ENCODE results near the gene DCHS1. TPM values are rescaled to one million over a fixed set of nuclear protein-coding genes. Genes with fewer than 3 reads are reported as not detected.

The DCHS1 gene
- total and polyA plus RNA-seq, 9 of the 15 experiments (the other 6 are each of a cell fraction or from before 2014, with no cell fraction given) = 0.04 to 0.49 (median 0.14) TPM; not detected in 2

- ATAC-seq (no peak), DNase-seq (ENCODE audit: extremely low read depth in 1 of 4, low spot score in 3 of 4) (no peak), FAIRE-seq (no peak)
- H3K9ac ChIP-seq (ENCODE audit: insufficient read depth in 1 of 2, low read depth in 2 of 2, low read length in 2 of 2) = no peak overlapping the region
- H3K79me2 ChIP-seq (ENCODE audit: control insufficient read depth, insufficient read depth, low read length) = no peaks in the 10 kb centered on the region
- no peaks in the 10 kb centered on the region for H3K9me1 ChIP-seq (ENCODE audit: control insufficient read depth, insufficient read depth, low read length)
- CTCF ChIA-PET (ENCODE audit: low intra/inter-chr PET ratio) = no interaction called here
- H2AFZ ChIP-seq (ENCODE audit: low read depth, low read length) = no peak overlapping the region
- WGBS (ENCODE audit: insufficient coverage, low coverage, missing lambda C conversion rate) = 83% methylated on average over 1 of the region's 1 CpG
- no peaks in the 10 kb centered on the region for H3K36me3 ChIP-seq (ENCODE audit: control insufficient read depth, insufficient read depth, low read length)
- in situ Hi-C loops (cut with MboI) = no loop called here
- H3K4me3 ChIP-seq = no peak overlapping the region
- H3K4me2 ChIP-seq (ENCODE audit: insufficient read depth, low read length) = no peak overlapping the region
- H4K20me1 ChIP-seq (replicated peaks; ENCODE audit: control insufficient read depth, insufficient read depth, low read length) = no peaks in the 10 kb centered on the region
- no peaks in the 10 kb centered on the region for H3K27me3 ChIP-seq (ENCODE audit: control insufficient read depth in 2 of 2, insufficient read depth in 2 of 2, low read length in 2 of 2)
- H3K9me3 ChIP-seq (replicated peaks; ENCODE audit: control insufficient read depth, insufficient read depth, low read depth, low read length) = peaks cover 14% of the 10 kb centered on the region
- no peak overlapping the region for H3K27ac ChIP-seq (ENCODE audit: extremely low read depth, low read depth, low read length)
- intact Hi-C loops (cut with micrococcal nuclease) = no loop called here
- no TSS peak for BruUV-seq (replicated peaks)
- peaks cover 0 to 5% of the 10 kb centered on the region in 2 experiments; a peak in 2 of 5 replicates for H3K4me1 ChIP-seq (replicated peaks in 1 of 2; ENCODE audit: control insufficient read depth in 2 of 2, insufficient read depth in 2 of 2, low read length in 2 of 2)
- POLR2A ChIA-PET = interaction anchor here (1.2 kb wide), 1 partner anchor 10 kb away, joined by 4 read pairs; no protein-coding TSS in a partner anchor
- TF ChIP-seq ZNF707 (CRISPR knock-in tag; conservative IDR thresholded peaks at IDR 0.05) = no peak
- no peak for TF ChIP-seq ZNF174 (CRISPR knock-in tag; IDR thresholded peaks at IDR 0.05)
- no peak for TF ChIP-seq ZBTB43 (CRISPR knock-in tag; IDR thresholded peaks at IDR 0.05)
- TF ChIP-seq ZNF445 (CRISPR knock-in tag; IDR thresholded peaks at IDR 0.05; ENCODE audit: low read depth) = peak; percentile 90
- TF ChIP-seq MEIS2 (IDR thresholded peaks at IDR 0.05; ENCODE audit: partially characterized antibody) = peak; percentile 52
- TF ChIP-seq HOMEZ (CRISPR knock-in tag; IDR thresholded peaks at IDR 0.05) = no peak
- TF ChIP-seq, protein P1, sequence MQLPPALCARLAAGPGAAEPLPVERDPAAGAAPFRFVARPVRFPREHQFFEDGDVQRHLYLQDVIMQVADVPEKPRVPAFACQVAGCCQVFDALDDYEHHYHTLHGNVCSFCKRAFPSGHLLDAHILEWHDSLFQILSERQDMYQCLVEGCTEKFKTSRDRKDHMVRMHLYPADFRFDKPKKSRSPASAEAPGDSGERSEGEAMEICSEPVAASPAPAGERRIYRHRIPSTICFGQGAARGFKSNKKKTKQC (CRISPR knock-in tag; IDR thresholded peaks at IDR 0.05) = no peak
- TF ChIP-seq ILF3 (IDR thresholded peaks at IDR 0.05; ENCODE audit: borderline replicate concordance) = no peak
- peak; percentile 75; the same call in 1 of the 2 replicates for TF ChIP-seq CBX5 (IDR thresholded peaks at IDR 0.05; ENCODE audit: borderline replicate concordance, low read depth)
- TF ChIP-seq, protein P2, sequence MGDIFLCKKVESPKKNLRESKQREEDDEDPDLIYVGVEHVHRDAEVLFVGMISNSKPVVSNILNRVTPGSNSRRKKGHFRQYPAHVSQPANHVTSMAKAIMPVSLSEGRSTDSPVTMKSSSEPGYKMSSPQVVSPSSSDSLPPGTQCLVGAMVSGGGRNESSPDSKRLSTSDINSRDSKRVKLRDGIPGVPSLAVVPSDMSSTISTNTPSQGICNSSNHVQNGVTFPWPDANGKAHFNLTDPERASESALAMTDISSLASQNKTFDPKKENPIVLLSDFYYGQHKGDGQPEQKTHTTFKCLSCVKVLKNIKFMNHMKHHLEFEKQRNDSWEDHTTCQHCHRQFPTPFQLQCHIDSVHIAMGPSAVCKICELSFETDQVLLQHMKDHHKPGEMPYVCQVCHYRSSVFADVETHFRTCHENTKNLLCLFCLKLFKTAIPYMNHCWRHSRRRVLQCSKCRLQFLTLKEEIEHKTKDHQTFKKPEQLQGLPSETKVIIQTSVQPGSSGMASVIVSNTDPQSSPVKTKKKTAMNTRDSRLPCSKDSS (IDR thresholded peaks at IDR 0.05; ENCODE audit: low read depth, partially characterized antibody) = peak; percentile 86
- TF ChIP-seq, protein P3, sequence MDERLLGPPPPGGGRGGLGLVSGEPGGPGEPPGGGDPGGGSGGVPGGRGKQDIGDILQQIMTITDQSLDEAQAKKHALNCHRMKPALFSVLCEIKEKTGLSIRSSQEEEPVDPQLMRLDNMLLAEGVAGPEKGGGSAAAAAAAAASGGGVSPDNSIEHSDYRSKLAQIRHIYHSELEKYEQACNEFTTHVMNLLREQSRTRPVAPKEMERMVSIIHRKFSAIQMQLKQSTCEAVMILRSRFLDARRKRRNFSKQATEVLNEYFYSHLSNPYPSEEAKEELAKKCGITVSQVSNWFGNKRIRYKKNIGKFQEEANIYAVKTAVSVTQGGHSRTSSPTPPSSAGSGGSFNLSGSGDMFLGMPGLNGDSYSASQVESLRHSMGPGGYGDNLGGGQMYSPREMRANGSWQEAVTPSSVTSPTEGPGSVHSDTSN (CRISPR knock-in tag; IDR thresholded peaks at IDR 0.05; ENCODE audit: low read depth) = no peak
- TF ChIP-seq, protein P3 (tag; conservative IDR thresholded peaks at IDR 0.05; ENCODE audit: low read depth) = peak; percentile 69
- TF ChIP-seq, protein P4, sequence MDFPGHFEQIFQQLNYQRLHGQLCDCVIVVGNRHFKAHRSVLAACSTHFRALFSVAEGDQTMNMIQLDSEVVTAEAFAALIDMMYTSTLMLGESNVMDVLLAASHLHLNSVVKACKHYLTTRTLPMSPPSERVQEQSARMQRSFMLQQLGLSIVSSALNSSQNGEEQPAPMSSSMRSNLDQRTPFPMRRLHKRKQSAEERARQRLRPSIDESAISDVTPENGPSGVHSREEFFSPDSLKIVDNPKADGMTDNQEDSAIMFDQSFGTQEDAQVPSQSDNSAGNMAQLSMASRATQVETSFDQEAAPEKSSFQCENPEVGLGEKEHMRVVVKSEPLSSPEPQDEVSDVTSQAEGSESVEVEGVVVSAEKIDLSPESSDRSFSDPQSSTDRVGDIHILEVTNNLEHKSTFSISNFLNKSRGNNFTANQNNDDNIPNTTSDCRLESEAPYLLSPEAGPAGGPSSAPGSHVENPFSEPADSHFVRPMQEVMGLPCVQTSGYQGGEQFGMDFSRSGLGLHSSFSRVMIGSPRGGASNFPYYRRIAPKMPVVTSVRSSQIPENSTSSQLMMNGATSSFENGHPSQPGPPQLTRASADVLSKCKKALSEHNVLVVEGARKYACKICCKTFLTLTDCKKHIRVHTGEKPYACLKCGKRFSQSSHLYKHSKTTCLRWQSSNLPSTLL (IDR thresholded peaks at IDR 0.05) = no peak
Measured at GRCh38 chr11:6583584-6583983, 72.0 kb downstream of the DCHS1 start.

Data from K562 (cell line).